Central memory CD4-positive, alpha-beta T cell (primary cell): Measurements from ENCODE around the gene RAB7B.

Experiments
- DNase-seq: peaks from one replicate; pipeline ENCODE4 v3.0.0; 2022

The RAB7B gene

DNA sequence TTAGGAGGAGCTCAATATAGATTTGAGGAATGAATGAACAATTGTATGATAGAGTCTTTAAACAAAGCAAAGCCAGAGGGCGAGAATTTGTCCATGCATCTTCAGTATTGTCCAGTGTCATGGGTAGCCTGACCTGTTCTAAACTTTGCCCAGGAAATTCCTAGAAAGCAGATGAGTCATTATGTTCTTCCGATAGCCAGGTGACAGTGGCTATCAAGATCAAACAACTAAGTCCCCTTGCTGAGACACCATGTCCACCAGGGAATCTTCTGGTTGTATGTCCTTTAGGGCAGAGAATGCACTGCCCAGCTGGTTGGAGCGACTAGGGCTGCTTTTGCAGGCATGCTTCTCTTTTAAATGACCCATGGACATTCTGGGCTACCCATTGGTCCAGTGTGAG, 58.1 kb downstream of the RAB7B start:
- no peak for DNase-seq

- no peak for DNase-seq
Observed at GRCh38 chr1:205944525-205944924, 58.7 kb downstream of the RAB7B start.

GRCh38 chr1:205943245-205943644, 60.0 kb downstream of the RAB7B start, which contains the start of gene SLC26A9:
Gene SLC26A9 (minus strand): TSS chr1:205943456. CDS start chr1:205935820, 7,636 bp downstream.
- no peak for DNase-seq

GRCh38 chr1:205942631-205943159, 60.5 kb downstream of the RAB7B start:
- no peak for DNase-seq

GRCh38 chr1:205940710-205941109, 62.5 kb downstream of the RAB7B start:
- no peak for DNase-seq

- DNase-seq: no peak
Observed at GRCh38 chr1:205939690-205940330, 63.4 kb downstream of the RAB7B start.

- DNase-seq: no peak
Observed at GRCh38 chr1:205938682-205939081, 64.5 kb downstream of the RAB7B start.

DNA sequence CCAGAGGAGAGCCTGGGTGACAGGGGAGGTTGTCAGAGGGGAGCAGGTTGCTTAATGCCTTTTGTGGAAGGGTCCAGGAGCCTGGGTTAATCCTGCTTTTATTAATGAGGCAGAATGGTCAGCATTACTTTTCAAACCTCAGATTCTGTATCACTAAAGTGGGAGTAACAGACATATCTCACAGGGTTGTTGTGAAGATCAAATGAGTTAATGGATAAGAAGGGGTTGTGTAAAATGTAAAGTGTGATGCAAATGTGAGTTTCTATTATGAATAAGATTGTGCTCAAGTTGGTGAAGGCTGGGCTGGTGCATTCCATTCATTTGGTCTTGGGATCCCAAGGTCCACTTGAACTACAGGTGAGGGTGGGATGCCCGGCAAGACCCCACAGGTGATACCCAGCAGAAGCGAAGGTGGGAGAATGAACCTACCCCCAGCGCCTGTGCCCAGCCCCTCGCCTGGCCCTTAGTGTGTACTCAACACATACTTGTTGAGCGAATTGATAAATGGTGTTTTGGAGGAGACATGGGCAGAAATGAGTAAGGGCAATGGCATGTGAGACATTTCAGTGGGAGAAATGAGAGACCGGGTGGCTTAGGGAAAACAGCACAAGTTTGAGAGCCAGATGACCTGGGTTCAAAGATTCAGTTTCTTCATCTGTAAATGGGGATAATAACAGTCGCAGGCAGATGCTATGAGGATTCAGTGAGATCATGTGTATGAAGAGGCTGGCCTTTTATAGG, 66.2 kb downstream of the RAB7B start:
- no peak for DNase-seq

GRCh38 chr1:205936311-205936710, 66.9 kb downstream of the RAB7B start:
- no peak for DNase-seq

GRCh38 chr1:205935869-205936268, 67.3 kb downstream of the RAB7B start:
- DNase-seq: no peak

DNA sequence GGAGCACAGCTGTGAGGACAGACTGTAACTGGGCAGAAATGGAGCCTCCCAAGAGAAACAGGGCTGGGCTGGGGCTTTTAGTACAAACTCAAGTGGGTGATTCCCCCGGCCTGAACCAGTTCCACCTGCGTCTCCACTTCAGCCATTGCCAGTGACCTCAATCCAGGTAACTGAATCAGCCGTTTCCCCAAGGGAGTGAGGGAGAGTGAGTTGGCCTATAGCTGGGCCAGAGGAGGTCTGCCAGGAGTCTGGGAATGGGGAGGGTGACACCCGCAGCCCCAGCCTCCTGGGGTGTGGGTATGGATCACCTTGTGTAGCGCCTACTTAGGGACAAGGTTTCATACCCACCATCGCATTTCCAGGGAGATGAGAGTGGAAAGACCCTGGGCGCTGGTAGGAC, 68.4 kb downstream of the RAB7B start:
- DNase-seq: no peak

GRCh38 chr1:205933671-205934618, 69.2 kb downstream of the RAB7B start:
- no peak for DNase-seq

DNA sequence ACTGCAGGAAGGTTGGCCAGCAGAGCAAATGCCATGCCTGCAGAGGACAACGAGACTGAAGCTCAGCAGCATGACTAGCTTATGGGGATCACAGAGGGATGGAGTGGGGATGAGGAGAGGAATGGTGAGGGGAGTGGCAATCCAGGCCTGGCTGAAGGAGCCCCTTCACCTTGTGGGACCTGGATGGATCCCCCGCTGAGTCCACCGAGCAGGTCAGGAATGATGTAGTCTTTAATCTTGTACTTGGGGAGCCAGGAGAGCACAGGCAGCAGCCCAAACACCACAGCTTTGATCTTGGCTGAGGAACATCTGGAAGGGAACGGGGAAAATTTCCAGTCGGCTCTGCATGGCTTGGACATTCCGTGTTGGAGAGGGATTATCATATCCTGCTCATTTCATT, 70.4 kb downstream of the RAB7B start:
- DNase-seq: no peak

GRCh38 chr1:205930799-205931281, 72.4 kb downstream of the RAB7B start:
- no peak for DNase-seq

DNA sequence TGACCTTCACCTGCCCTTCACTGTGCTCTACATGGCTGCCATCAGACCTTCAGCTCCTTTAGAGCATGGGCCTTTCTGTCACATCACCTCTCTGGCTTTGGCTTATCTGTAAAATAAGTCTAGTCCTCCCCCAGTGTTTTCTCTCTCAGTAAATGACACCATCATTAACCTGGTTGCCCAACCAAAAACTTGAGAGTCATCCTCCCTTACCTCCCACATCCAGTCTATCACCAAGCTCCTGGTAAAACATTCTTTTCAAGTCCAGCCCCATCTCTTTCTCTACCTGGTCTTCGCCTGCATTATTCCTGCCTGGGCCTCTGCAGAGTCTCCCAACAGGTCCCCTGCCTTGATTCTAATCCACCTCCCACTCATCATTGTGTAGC, 73.0 kb downstream of the RAB7B start:
- DNase-seq: no peak

- no peak for DNase-seq
Observed at GRCh38 chr1:205929496-205930194, 73.5 kb downstream of the RAB7B start.

- DNase-seq: no peak
Observed at GRCh38 chr1:205928317-205928716, 74.9 kb downstream of the RAB7B start.

DNA sequence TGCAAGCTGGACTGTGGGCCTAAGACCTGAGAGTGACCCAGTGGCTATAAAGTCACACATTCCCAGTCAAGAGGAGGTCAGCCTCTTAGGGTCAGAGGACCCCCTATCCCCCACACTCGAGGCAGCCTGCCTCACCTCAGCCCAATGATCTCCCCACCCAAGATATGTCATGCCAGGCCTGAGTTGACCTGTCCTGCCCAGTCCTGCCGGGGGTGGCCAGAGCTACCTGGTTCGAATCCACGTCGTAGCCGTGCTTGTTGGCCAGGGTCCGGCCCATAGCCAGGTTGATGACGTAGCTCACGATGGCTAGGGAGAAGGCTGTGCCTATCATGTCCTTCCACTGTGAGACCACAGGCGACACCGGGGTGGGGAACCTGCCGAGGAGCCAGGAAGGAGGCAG, 75.5 kb downstream of the RAB7B start:
- no peak for DNase-seq

GRCh38 chr1:205927247-205927646, 75.9 kb downstream of the RAB7B start:
- no peak for DNase-seq
